IPS-15b (cell line): ENCODE data around the gene ZNF335.
"Not testable (repeated sequence)": the region's sequence is repeated elsewhere in the genome, so short reads cannot be mapped to it uniquely, and the experiment has no call there.

Experiments
- H3K27me3 ChIP-seq: one replicate; pipeline ENCODE4 v1.6.1; 2013; ENCODE audit warnings: low read length; ENCODE audit not compliant: control insufficient read depth, insufficient read depth
- H3K36me3 ChIP-seq: one replicate; pipeline ENCODE4 v1.6.1; 2013; ENCODE audit warnings: low read length; ENCODE audit not compliant: control insufficient read depth, insufficient read depth
- H3K4me1 ChIP-seq: one replicate; pipeline ENCODE4 v1.6.1; 2013; ENCODE audit warnings: mild to moderate bottlenecking, low read length; ENCODE audit not compliant: control insufficient read depth, insufficient read depth
- H3K4me3 ChIP-seq: one replicate; pipeline ENCODE4 v1.5.1; 2013; ENCODE audit warnings: low read depth, low read length
- H3K9ac ChIP-seq: one replicate; pipeline ENCODE4 v1.6.1; 2013; ENCODE audit warnings: low read depth, mild to moderate bottlenecking, low read length
- H3K9me3 ChIP-seq: one replicate; pipeline ENCODE4 v1.6.1; 2013; ENCODE audit warnings: mild to moderate bottlenecking, low read length; ENCODE audit not compliant: control insufficient read depth, insufficient read depth

ZNF335 gene

DNA sequence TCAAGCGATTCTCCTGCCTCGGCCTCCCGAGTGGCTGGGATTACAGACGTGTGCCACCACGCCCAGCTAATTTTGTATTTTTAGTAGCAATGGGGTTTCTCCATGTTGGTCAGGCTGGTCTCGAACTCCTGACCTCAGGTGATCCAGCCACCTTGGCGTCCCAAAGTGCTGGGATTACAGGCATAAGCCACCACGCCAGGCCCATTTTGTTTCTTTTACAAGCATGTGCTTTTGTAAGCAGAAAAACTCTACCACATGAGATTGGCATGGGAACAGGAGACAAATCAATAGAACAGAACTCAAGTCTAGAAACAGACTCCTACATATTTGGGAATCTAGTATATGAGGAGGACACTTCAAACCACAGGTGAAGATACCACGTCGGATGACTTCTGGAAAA, 15.7 kb downstream of the ZNF335 start:
- not testable (repeated sequence) for H3K9me3 ChIP-seq, H3K27me3 ChIP-seq, H3K9ac ChIP-seq, H3K4me1 ChIP-seq, H3K4me3 ChIP-seq
- H3K36me3 ChIP-seq, result peaks cover 54% of the 10 kb centered on the region

DNA sequence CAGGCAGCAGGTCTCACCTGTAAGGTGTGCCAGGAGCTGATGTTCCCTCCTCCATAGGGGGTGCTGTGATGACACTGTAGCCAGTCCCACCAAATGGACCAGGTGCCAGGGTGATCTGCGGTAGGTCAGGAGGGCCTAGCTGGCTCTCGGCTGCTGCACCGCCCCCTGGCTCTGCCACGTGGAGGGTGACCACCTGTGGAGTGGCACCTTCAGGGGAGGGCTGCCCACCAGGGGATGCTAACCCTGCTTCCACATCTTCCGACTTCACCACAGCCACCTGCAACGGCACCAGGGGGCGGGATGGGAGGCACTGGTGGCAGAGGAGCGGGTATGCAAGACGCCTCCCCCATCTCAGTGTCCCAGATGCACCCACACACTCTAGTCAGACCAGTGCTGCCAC, 18.3 kb downstream of the ZNF335 start:
- Histone ChIP-seq H3K9ac (no peak overlapping the region), H3K4me3 (no peak overlapping the region), H3K4me1 (no peaks in the 10 kb centered on the region), H3K36me3 (peaks cover 42% of the 10 kb centered on the region), H3K27me3 (no peaks in the 10 kb centered on the region), H3K9me3 (no peaks in the 10 kb centered on the region)

DNA sequence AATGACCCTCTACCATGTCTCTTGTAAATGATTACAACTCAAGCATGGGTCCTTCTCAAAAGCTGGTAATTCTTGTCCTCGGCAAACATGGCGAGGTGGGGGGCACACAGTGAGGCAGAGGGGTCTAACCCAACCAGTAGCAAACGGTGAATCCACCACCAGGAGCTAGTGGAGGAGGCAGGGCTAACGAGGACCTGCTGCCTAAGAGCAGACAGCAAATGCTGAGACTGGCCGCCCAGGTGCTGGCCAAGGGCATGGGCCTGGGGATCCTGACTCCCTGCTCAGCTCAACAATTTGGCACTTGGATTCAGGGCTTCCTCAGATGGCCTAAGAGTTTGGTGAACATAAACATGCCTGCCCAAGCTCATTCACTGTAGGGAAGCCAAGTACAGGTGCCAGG, 19.1 kb downstream of the ZNF335 start:
- H3K27me3 ChIP-seq, result no peaks in the 10 kb centered on the region
- peaks cover 44% of the 10 kb centered on the region for H3K36me3 ChIP-seq
- no peak overlapping the region for H3K4me3 ChIP-seq
- H3K4me1 ChIP-seq, result no peaks in the 10 kb centered on the region
- H3K9ac ChIP-seq, result no peak overlapping the region
- no peaks in the 10 kb centered on the region for H3K9me3 ChIP-seq

DNA sequence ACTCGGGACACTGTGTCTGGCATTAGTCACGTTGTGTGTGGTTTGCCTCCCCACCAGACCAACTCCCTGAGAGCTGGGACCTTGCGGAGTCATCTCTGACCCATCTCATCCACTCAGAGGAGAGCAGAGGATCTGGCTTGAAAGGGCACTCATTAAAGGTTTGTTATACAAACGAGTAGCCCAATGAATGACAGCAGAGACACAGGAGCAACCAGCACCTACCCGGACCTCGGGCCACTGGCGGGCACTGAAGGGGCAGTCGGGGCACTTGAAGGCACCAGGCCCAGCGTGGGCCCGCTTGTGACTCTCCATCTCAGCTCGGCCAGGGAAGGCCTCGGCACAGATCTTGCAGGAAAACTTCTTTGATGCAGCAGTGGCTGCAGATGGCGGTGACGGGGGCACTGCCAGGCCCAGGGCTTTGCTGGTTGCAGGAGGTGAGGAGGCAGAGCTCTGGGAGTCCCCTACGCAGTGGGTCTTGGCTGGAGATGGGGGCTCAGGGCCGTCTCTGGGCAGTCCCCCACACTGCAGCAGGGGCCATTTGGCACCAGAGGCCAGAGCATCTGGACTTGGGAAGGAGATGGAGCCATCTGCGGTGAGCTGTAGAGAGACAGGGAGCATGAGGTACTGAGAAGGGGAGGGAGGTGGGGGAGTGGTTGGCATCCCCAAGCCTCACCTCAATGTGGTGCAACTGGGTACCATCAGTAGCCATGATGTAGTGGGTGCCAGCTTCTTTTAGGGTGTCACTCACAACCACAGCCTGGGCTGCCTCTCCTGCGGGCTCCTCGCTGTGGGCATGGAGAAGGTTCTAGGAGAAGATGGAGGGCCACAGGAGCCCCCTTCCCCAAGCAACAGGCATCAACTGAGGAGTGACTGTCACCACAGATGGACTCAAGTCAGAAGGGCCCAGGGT, 19.8 kb downstream of the ZNF335 start:
- H3K9me3 ChIP-seq, result no peaks in the 10 kb centered on the region

DNA sequence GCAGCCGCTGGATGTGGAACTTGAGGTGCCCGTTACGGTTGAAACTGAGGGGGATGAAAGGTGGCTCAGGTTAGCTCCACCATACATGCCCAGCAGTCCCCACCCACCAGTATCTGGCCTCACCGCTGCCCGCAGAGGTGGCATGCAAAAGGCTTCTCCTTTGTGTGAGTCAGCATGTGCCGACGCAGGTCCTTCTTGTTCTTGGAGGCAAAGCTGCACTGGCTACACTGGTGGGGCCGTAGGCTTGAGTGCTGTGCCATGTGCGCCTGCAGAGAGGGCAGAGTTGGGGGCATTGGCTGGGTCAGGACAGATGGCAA, 21.7 kb downstream of the ZNF335 start:
- Histone ChIP-seq H3K36me3 (peaks cover 63% of the 10 kb centered on the region), H3K4me1 (no peaks in the 10 kb centered on the region), H3K9me3 (no peaks in the 10 kb centered on the region), H3K27me3 (no peaks in the 10 kb centered on the region), H3K4me3 (no peak overlapping the region), H3K9ac (no peak overlapping the region)

More for the DNA sequence above, 19.8 kb downstream of the ZNF335 start:
- H3K9ac ChIP-seq, result no peak overlapping the region
- H3K4me1 ChIP-seq, result no peaks in the 10 kb centered on the region
- no peaks in the 10 kb centered on the region for H3K27me3 ChIP-seq
- peaks cover 45% of the 10 kb centered on the region for H3K36me3 ChIP-seq
- no peak overlapping the region for H3K4me3 ChIP-seq

DNA sequence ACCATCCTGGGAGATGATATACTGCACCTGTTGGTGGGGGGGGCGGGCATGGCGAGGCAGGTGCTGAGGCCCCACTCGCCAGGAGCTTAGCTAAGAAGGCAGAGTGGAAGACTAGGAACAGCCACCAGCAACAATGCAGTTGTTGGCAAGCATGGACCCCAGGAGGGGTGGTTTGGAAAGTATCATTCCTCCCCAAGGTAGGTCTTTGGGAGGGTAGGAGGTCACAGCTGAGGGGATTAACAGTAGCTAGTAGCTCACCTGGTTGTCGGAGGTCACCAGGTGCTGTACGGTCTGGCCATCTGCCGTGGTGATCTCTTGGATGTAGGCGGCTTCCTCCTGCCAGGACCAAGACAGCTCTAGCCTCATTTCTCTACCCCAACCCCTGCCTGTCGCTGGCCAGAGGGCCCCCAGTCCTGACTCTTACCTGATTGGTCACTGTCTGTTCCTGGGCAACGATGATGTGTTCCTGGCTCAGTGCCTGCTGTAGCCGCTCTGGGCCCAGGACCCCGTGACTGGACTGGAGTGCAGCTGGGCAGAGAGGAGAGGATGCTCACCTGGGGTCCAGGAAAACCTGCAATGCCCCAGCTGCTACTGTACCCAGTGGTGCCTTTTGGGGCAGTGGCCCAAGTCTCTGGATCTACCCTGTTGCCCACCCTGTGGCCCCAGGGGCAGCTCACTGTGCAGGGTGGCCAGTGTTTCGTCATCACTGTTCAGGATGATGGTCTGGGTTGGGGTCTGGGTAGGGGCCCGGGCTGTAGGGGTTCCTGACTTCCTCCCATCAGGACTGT, 22.3 kb downstream of the ZNF335 start:
- Histone ChIP-seq H3K9me3 (no peaks in the 10 kb centered on the region), H3K36me3 (peaks cover 68% of the 10 kb centered on the region)

DNA sequence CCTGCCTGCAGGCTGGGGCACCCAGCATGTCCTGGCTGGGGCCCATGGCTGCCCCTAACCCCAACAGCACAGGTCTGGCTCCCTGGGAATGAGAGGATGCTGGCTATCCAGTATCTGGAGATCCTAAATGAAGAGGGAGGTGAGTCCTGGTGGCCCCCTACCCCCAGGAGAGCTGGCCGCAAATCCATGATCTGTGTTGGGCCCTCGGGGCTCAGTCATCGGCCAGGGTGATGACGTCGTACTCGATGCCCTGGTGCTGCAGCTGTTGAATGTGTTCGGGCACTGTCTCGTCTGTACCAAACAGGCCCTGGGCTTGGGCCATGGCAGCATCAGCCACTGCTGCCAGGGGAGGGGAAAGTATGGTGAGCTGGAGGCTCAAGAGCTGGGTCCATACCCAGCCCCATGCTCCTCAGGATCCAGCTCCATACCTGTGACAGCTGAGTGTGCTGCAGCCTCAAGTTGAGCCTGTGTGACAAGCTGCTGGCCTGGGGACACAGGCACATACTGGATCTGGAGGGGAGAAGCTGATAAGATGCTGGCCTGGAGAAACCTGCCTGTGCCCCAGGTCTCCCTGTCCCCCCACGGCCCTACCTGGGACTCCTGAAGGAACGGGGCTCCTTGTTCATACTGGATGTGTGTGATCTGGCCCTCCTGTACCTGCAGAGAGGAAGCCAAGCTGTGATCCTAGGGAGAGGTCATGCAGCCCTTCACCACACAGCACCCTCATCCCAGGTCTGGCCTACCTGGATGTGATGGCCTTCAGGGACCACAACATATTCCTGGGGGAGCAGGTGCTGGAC, 23.1 kb downstream of the ZNF335 start:
- no peaks in the 10 kb centered on the region for H3K27me3 ChIP-seq
- peaks cover 75% of the 10 kb centered on the region for H3K36me3 ChIP-seq
- no peaks in the 10 kb centered on the region for H3K4me1 ChIP-seq
- no peaks in the 10 kb centered on the region for H3K9me3 ChIP-seq
- H3K9ac ChIP-seq, result no peak overlapping the region
- H3K4me3 ChIP-seq, result no peak overlapping the region

More for the DNA sequence above, 22.3 kb downstream of the ZNF335 start:
- no peak overlapping the region for H3K9ac ChIP-seq
- no peaks in the 10 kb centered on the region for H3K27me3 ChIP-seq
- H3K4me1 ChIP-seq, result no peaks in the 10 kb centered on the region
- H3K4me3 ChIP-seq, result no peak overlapping the region

DNA sequence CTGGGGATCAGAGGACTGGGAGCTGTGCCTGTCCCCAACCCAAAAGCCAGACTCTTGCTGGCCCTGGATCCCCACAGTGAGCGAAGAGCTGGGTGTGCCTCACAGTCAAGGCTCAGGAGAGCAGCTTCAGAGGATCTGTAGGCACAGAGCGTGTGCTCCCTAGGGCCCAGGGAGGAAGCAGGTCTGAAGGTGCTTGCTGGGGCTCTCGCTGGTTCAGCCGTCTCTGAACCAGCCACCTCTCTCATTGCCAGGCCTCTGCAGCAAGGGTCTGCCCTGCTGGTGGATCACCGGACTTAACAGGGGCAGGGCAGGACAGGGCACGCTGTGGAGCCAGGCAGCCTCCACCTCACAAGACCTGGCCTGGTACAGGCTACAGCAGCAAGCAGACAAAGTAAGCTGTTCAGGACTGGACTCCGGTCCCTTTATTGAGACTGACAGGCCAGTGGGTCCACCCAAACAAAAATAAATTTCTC, 23.7 kb downstream of the ZNF335 start:
- Histone ChIP-seq H3K9ac (no peak overlapping the region), H3K4me3 (no peak overlapping the region), H3K36me3 (peaks cover 73% of the 10 kb centered on the region), H3K9me3 (no peaks in the 10 kb centered on the region), H3K27me3 (no peaks in the 10 kb centered on the region), H3K4me1 (no peaks in the 10 kb centered on the region)

DNA sequence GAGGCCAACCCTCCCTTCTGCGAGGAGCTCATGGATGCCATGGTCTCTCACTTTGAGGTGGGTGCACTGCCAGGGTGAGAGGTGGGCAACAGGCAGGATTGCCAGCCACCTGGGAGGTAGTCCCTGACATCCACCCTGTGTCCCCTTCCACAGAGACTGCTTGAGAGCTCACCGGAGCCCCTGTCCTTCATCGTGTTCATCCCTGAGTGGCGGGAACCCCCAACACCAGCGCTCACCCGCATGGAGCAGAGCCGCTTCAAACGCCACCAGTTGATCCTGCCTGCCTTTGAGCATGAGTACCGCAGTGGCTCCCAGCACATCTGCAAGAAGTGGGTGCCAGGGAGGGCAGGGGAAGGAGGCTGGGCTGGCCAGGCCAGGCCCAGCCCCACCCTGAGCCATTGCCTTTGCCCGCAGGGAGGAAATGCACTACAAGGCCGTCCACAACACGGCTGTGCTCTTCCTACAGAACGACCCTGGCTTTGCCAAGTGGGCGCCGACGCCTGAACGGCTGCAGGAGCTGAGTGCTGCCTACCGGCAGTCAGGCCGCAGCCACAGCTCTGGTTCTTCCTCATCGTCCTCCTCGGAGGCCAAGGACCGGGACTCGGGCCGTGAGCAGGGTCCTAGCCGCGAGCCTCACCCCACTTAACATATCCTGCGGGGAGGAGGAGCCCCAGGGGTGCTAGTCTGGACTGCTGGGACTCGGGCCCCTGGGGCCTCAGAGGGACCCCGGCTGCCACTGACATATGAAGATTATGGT, 24.7 kb downstream of the ZNF335 start:
- Histone ChIP-seq H3K9me3 (no peaks in the 10 kb centered on the region), H3K9ac (no peak overlapping the region), H3K4me3 (no peak overlapping the region), H3K4me1 (no peaks in the 10 kb centered on the region), H3K27me3 (no peaks in the 10 kb centered on the region), H3K36me3 (peaks cover 72% of the 10 kb centered on the region)

DNA sequence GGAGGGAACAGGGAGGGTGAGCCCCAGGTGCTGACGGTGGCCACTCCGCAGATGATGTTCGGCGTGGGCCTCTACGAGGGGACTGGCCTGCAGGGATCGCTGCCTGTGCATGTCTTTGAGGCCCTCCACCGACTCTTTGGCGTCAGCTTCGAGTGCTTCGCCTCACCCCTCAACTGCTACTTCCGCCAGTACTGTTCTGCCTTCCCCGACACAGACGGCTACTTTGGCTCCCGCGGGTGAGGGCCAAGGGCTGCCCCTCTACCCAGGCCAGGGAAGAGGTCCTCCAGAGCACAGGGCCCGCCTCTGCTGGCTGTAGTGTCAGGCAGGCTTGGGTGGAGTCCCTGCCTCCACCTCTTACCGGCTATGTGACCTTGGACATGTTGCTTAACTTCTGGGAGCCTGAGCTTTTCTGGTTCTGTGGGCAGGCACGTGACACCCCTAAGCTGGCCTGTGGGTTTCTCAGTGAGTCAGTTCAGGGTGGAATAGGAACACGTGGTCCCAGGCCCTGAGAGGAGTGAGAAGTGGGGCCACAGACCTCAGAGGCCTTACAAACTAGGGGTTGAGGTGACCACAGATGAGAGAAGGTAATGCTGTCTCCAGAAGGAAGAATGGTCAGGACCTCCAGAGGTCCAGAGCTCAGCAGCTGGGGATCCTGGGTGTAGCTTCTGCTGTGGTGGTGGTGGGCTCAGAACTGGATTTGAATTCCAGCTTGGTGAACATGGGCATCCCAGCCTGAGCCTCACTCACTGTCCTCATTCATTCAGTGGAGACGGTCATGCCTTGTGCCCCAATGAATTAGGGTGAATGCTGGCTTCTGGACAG, 25.6 kb downstream of the ZNF335 start:
- H3K36me3 ChIP-seq, result peaks cover 64% of the 10 kb centered on the region
- no peak overlapping the region for H3K4me3 ChIP-seq
- no peaks in the 10 kb centered on the region for H3K27me3 ChIP-seq
- no peak overlapping the region for H3K9ac ChIP-seq
- no peaks in the 10 kb centered on the region for H3K9me3 ChIP-seq
- H3K4me1 ChIP-seq, result no peaks in the 10 kb centered on the region
